Measurements from ENCODE around the gene SSR4. TPM values are rescaled to one million over a fixed set of nuclear protein-coding genes. Genes with fewer than 3 reads are reported as not detected.

The SSR4 gene
- total and polyA plus RNA-seq, 8 donors, result 368 to 925 (median 398) TPM

GRCh38 chrX:153773218-153773611 is 21.3 kb upstream of the SSR4 start:
- no peak for ATAC-seq

GRCh38 chrX:153773741-153774575 is 20.5 kb upstream of the SSR4 start:
- DNase-seq (peak in 3 of 6 donors; percentile 22 to 77 (median 56)), ATAC-seq (no peak), FAIRE-seq (no peak)
- Histone ChIP-seq H3K27ac (no peak overlapping the region), H3K27me3 (no peaks in the 10 kb centered on the region), H3K9me3 (no peaks in the 10 kb centered on the region), H3K4me3 (no peak overlapping the region), H3K36me3 (no peaks in the 10 kb centered on the region), H3K4me1 (no peaks in the 10 kb centered on the region)
- intact Hi-C loops (cut with DNase I), result loop anchor here in 1 of 3 donors (10.0 kb wide), 1 partner anchor 181 kb away; no protein-coding TSS in a partner anchor
- WGBS, 2 donors, result 91 to 95% methylated on average over 43 to 48 of the region's 48 CpGs
- no peak for TF ChIP-seq CTCF (IDR thresholded peaks at IDR 0.05)

More at GRCh38 chrX:153773218-153773611, 21.3 kb upstream of the SSR4 start:
- H3K27ac ChIP-seq, result no peak overlapping the region
- no peak overlapping the region for H3K4me3 ChIP-seq
- peak in 2 of 6 donors; percentile 27 to 74 for DNase-seq
- H3K9me3 ChIP-seq, result no peaks in the 10 kb centered on the region
- no peaks in the 10 kb centered on the region for H3K27me3 ChIP-seq
- intact Hi-C loops (cut with DNase I), result loop anchor here in 1 of 3 donors (10.0 kb wide), 1 partner anchor 182 kb away; no protein-coding TSS in a partner anchor
- no peak for FAIRE-seq
- no peaks in the 10 kb centered on the region for H3K4me1 ChIP-seq
- H3K36me3 ChIP-seq, result no peaks in the 10 kb centered on the region
- no peak for TF ChIP-seq CTCF (IDR thresholded peaks at IDR 0.05)
- 91 to 93% methylated on average over 22 to 23 of the region's 23 CpGs for WGBS, 2 donors

GRCh38 chrX:153774576-153775292 is 19.7 kb upstream of the SSR4 start:
- WGBS, 2 donors, result 89 to 94% methylated on average over 36 to 37 of the region's 37 CpGs
- Histone ChIP-seq H3K27ac (no peak overlapping the region), H3K36me3 (no peaks in the 10 kb centered on the region), H3K9me3 (no peaks in the 10 kb centered on the region), H3K4me1 (no peaks in the 10 kb centered on the region), H3K27me3 (no peaks in the 10 kb centered on the region), H3K4me3 (no peak overlapping the region)
- TF ChIP-seq CTCF (IDR thresholded peaks at IDR 0.05), result no peak
- FAIRE-seq, result no peak
- peak in 2 of 6 donors; percentile 26 to 67 for DNase-seq
- no peak for ATAC-seq
- intact Hi-C loops (cut with DNase I), result loop anchor here in 1 of 3 donors (10.0 kb wide), 1 partner anchor 180 kb away; no protein-coding TSS in a partner anchor

- Histone ChIP-seq H3K36me3 (no peaks in the 10 kb centered on the region), H3K4me1 (no peaks in the 10 kb centered on the region), H3K9me3 (no peaks in the 10 kb centered on the region), H3K27me3 (no peaks in the 10 kb centered on the region), H3K27ac (no peak overlapping the region), H3K4me3 (no peak overlapping the region)
- ATAC-seq (no peak), FAIRE-seq (no peak), DNase-seq (peak in 3 of 6 donors; percentile 19 to 59 (median 51))
- WGBS, 2 donors, result 81 to 90% methylated on average over 41 to 42 of the region's 42 CpGs
- intact Hi-C loops (cut with DNase I), result loop anchor here in 1 of 3 donors (10.0 kb wide), 1 partner anchor 179 kb away; no protein-coding TSS in a partner anchor
- TF ChIP-seq CTCF (IDR thresholded peaks at IDR 0.05), result no peak
These were observed 19.0 kb upstream of the SSR4 start for GRCh38 chrX:153775293-153776119.
